Activated gamma-delta T cell (primary cell): ENCODE measurements around the gene LCTL.
"Not testable (repeated sequence)": the region's sequence is repeated elsewhere in the genome, so short reads cannot be mapped to it uniquely, and the experiment has no call there.

Experiments
- DNase-seq: peaks from one replicate; lab custom pipeline; 2025; lab: John Stamatoyannopoulos, UW

The LCTL gene

GRCh38 chr15:66503041-66503648 is 62.7 kb downstream of the LCTL start:
- not testable (repeated sequence) for DNase-seq

- DNase-seq = no peak
Measured at GRCh38 chr15:66502491-66502890, 63.3 kb downstream of the LCTL start.

- not testable (repeated sequence) for DNase-seq
Measured at GRCh38 chr15:66500346-66500745, 65.5 kb downstream of the LCTL start.

GRCh38 chr15:66498501-66499386 is 67.1 kb downstream of the LCTL start:
- DNase-seq = no peak
